ENCODE data around the gene P4HA3. TPM values are rescaled to one million over a fixed set of nuclear protein-coding genes. Genes with fewer than 3 reads are reported as not detected.
A peak's percentile ranks its signal among the peaks of the same experiment; 100 is the strongest.

The P4HA3 gene
- polyA plus RNA-seq, 3 donors = 0.07 TPM; not detected in 2

DNA sequence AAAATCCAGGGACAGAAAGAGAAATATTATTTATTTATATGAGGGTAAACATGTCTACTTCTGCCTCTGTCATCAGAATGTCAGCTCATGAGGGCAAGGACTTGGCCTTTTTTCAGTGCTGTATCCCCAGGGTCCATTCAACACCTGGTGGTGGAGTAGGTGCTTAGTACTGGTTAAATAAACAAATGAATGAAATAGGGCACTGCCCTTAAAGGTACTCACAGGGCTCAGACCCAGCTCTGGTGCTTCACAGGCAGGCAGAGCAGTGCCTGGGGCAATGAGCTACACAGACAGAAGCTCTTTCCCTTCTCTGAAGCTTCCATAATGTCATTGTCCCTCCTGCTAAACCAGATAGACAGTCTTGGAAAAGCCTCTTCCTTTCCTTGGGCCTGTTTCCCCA lies 30.9 kb downstream of the P4HA3 start:
- Mint-ChIP-seq H3K27ac (no peak overlapping the region), H3K9me3 (no peaks in the 10 kb centered on the region), H3K4me1 (no peaks in the 10 kb centered on the region), H3K36me3 (no peaks in the 10 kb centered on the region), H3K4me3 (no peak overlapping the region), H3K27me3 (ENCODE audit: low read depth in 3 of 3) (peaks cover 2 to 5% (median 3%) of the 10 kb centered on the region in 3 donors)
- Histone ChIP-seq H3K79me2 (ENCODE audit: insufficient read depth, low read length) (no peaks in the 10 kb centered on the region), H3K9me3 (replicated peaks in 1 of 2; ENCODE audit: control insufficient read depth in 1 of 2, insufficient read depth in 1 of 2, low read length in 2 of 2) (no peaks in the 10 kb centered on the region), H3K9ac (ENCODE audit: insufficient read depth, low read length, poor library complexity, severe bottlenecking) (no peak overlapping the region), H2AFZ (ENCODE audit: insufficient read depth, low read depth, low read length, poor library complexity, severe bottlenecking) (no peak overlapping the region), H3K4me3 (replicated peaks in 1 of 3; ENCODE audit: low read depth in 2 of 3, low read length in 3 of 3) (no peak overlapping the region), H3K27me3 (ENCODE audit: control insufficient read depth in 2 of 2, insufficient read depth in 2 of 2, low read length in 2 of 2) (no peaks in the 10 kb centered on the region), H4K20me1 (ENCODE audit: insufficient read depth, low read length) (no peaks in the 10 kb centered on the region), H3K36me3 (replicated peaks in 1 of 2; ENCODE audit: control insufficient read depth in 1 of 2, insufficient read depth in 2 of 2, low read length in 2 of 2) (no peaks in the 10 kb centered on the region), H3K27ac (ENCODE audit: low read depth in 1 of 2, low read length in 2 of 2) (no peak overlapping the region), H3K4me1 (ENCODE audit: control insufficient read depth in 1 of 2, insufficient read depth in 2 of 2, low read length in 2 of 2) (no peaks in the 10 kb centered on the region), H3K4me2 (replicated peaks; ENCODE audit: extremely low read depth, low read length, poor library complexity, severe bottlenecking) (no peak overlapping the region)
- intact Hi-C loops (cut with micrococcal nuclease) = no loop called here
- DNase-seq = no peak
- no peak for TF ChIP-seq CTCF (IDR thresholded peaks at IDR 0.05)

DNA sequence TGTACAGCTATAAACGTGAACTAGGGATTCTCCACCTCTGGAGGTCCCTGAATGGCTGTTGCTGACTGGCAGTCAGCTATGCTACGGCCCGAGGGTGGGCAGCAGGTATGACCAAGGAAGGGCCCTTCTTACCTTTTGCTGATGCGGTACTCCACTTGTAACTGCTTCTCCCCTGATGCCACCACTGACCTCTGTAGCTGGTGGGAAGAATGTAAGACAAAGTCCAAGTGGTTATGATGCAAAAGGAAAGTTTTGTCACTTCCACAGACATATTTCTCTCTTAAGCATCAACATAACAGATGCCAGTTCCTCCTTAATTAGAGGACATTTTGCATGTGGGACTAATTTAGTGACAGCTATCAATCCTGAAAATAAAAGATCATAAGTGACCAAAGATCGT lies 32.2 kb downstream of the P4HA3 start:
- Histone ChIP-seq H3K4me1 (ENCODE audit: control insufficient read depth in 1 of 2, insufficient read depth in 2 of 2, low read length in 2 of 2) (no peaks in the 10 kb centered on the region), H3K4me3 (replicated peaks in 1 of 3; ENCODE audit: low read depth in 2 of 3, low read length in 3 of 3) (no peak overlapping the region), H3K79me2 (ENCODE audit: insufficient read depth, low read length) (no peaks in the 10 kb centered on the region), H3K4me2 (replicated peaks; ENCODE audit: extremely low read depth, low read length, poor library complexity, severe bottlenecking) (no peak overlapping the region), H4K20me1 (ENCODE audit: insufficient read depth, low read length) (no peaks in the 10 kb centered on the region), H3K27ac (ENCODE audit: low read depth in 1 of 2, low read length in 2 of 2) (no peak overlapping the region), H3K9me3 (replicated peaks in 1 of 2; ENCODE audit: control insufficient read depth in 1 of 2, insufficient read depth in 1 of 2, low read length in 2 of 2) (no peaks in the 10 kb centered on the region), H3K27me3 (ENCODE audit: control insufficient read depth in 2 of 2, insufficient read depth in 2 of 2, low read length in 2 of 2) (no peaks in the 10 kb centered on the region), H2AFZ (ENCODE audit: insufficient read depth, low read depth, low read length, poor library complexity, severe bottlenecking) (peak overlapping the region; percentile 3), H3K36me3 (replicated peaks in 1 of 2; ENCODE audit: control insufficient read depth in 1 of 2, insufficient read depth in 2 of 2, low read length in 2 of 2) (no peaks in the 10 kb centered on the region), H3K9ac (ENCODE audit: insufficient read depth, low read length, poor library complexity, severe bottlenecking) (no peak overlapping the region)
- Mint-ChIP-seq H3K27me3 (ENCODE audit: low read depth in 3 of 3) (peaks cover 0 to 3% (median 3%) of the 10 kb centered on the region in 3 donors), H3K27ac (no peak overlapping the region), H3K9me3 (no peaks in the 10 kb centered on the region), H3K36me3 (no peaks in the 10 kb centered on the region), H3K4me3 (no peak overlapping the region), H3K4me1 (no peaks in the 10 kb centered on the region)
- intact Hi-C loops (cut with micrococcal nuclease) = no loop called here
- no peak for DNase-seq
- no peak for TF ChIP-seq CTCF (IDR thresholded peaks at IDR 0.05)
- no CpG with 5 or more reads among the region's 5 CpGs for WGBS (ENCODE audit: insufficient coverage)
